ENCODE results near the gene LPIN1. TPM values are rescaled to one million over a fixed set of nuclear protein-coding genes. Genes with fewer than 3 reads are reported as not detected.

The LPIN1 gene
- total and polyA plus RNA-seq, 2 of the 8 experiments (the other 6 are each of a cell fraction or from before 2014, with no cell fraction given) = 4.3 to 9.8 TPM

DNA sequence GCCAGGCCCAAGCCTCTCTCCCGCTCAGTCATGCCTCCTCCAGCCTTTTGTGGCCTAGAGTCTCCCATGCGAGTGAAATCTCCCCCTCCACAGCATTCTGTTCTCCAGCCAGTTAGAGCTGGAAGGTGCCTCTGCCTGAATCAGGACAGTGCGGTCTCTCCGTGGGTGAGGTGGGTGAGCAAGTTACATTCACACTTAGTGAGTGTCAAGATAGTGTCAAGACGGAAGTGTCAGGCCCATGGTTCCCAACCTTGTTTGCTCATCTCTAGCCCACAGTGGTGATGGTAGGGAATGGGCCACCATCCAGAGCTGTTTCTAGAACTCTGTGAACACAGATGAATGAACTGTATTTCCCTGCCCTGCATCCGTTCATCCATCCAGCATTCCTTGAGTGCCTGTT is 59.5 kb downstream of the LPIN1 start:
- H3K27me3 ChIP-seq (replicated peaks in 1 of 4; ENCODE audit: control insufficient read depth in 3 of 4, extremely low read depth in 1 of 4, insufficient read depth in 3 of 4, low read length in 3 of 4) = no peaks in the 10 kb centered on the region
- no peaks in the 10 kb centered on the region for H3K23me2 ChIP-seq (ENCODE audit: low read depth, low read length)
- H4K5ac ChIP-seq (ENCODE audit: insufficient read length, low read depth, low read length) = no peak overlapping the region
- POLR2A ChIA-PET (ENCODE audit: partially characterized antibody) = no interaction called here
- H3K4me3 ChIP-seq (ENCODE audit: extremely low read depth in 1 of 4, insufficient read depth in 2 of 4, low read depth in 3 of 4, low read length in 4 of 4) = no peak overlapping the region
- H4K8ac ChIP-seq (ENCODE audit: extremely low read depth, insufficient read depth, low read length) = no peak overlapping the region
- peaks cover 0 to 16% (median under 1%) of the 10 kb centered on the region in 4 experiments; a peak in 2 of 8 replicates for H3K36me3 ChIP-seq (ENCODE audit: control insufficient read depth in 2 of 4, insufficient read depth in 4 of 4, low read length in 3 of 4)
- H3K18ac ChIP-seq (ENCODE audit: extremely low read depth, low read length) = no peak overlapping the region
- H2BK12ac ChIP-seq (ENCODE audit: low read depth, low read length) = no peak overlapping the region
- DNase-seq (ENCODE audit: low read depth in 1 of 2, low spot score in 2 of 2) (no peak), FAIRE-seq (no peak)
- no peaks in the 10 kb centered on the region for H3K79me1 ChIP-seq (ENCODE audit: low read depth, low read length)
- no peak overlapping the region for H2BK120ac ChIP-seq (replicated peaks; ENCODE audit: low read depth, low read length)
- no peak overlapping the region for H2BK15ac ChIP-seq (ENCODE audit: low read length)
- H2AK5ac ChIP-seq (ENCODE audit: low read depth, low read length) = no peak overlapping the region
- no peak overlapping the region for H3K4me2 ChIP-seq (ENCODE audit: insufficient read depth in 1 of 2, low read depth in 2 of 2, low read length in 2 of 2)
- no peak overlapping the region for H2AFZ ChIP-seq (ENCODE audit: low read length)
- H3K9me3 ChIP-seq (ENCODE audit: insufficient read depth in 2 of 2, low read depth in 1 of 2, low read length in 1 of 2) = no peaks in the 10 kb centered on the region
- H3K79me2 ChIP-seq (ENCODE audit: control insufficient read depth in 1 of 2, insufficient read depth in 2 of 2, low read length in 2 of 2) = no peaks in the 10 kb centered on the region
- CTCF ChIA-PET (ENCODE audit: partially characterized antibody) = interaction anchor here (1.2 kb wide), 1 partner anchor 21 kb away, joined by 4 read pairs; no protein-coding TSS in a partner anchor
- no peak overlapping the region for H3K56ac ChIP-seq (replicated peaks; ENCODE audit: insufficient read length, low read depth, low read length)
- H3K4me1 ChIP-seq (replicated peaks in 1 of 4; ENCODE audit: control insufficient read depth in 3 of 4, insufficient read depth in 4 of 4, low read length in 3 of 4) = no peaks in the 10 kb centered on the region
- WGBS, 2 experiments (ENCODE audit: extremely low coverage in 1 of 2, insufficient coverage in 1 of 2, insufficient read length in 1 of 2, insufficient replicate concordance in 2 of 2, low coverage in 1 of 2, low lambda C conversion rate in 2 of 2, missing lambda C conversion rate in 1 of 2) = 96% methylated on average over 6 of the region's 6 CpGs; no CpG with 5 or more reads in 1 of the 2 experiments
- no peak overlapping the region for H2BK20ac ChIP-seq (ENCODE audit: low read length)
- H3K4ac ChIP-seq (replicated peaks; ENCODE audit: insufficient read length, low read depth, low read length) = no peak overlapping the region
- H3K23ac ChIP-seq (ENCODE audit: insufficient read length) = no peak overlapping the region
- no peak overlapping the region for H3K14ac ChIP-seq (ENCODE audit: insufficient read length)
- H4K91ac ChIP-seq (replicated peaks; ENCODE audit: insufficient read length, low read length) = no peak overlapping the region
- H3K27ac ChIP-seq (ENCODE audit: low read depth, low read length) = no peak overlapping the region
- no peak overlapping the region for H2BK5ac ChIP-seq (ENCODE audit: low read depth, low read length)
- H3K9ac ChIP-seq (replicated peaks in 1 of 4; ENCODE audit: extremely low read depth in 1 of 4, low read depth in 3 of 4, low read length in 3 of 4) = no peak overlapping the region
- no peaks in the 10 kb centered on the region for H4K20me1 ChIP-seq (replicated peaks in 1 of 2; ENCODE audit: control insufficient read depth in 1 of 2, insufficient read depth in 2 of 2, low read length in 2 of 2)
- no peak for TF ChIP-seq NANOG (IDR thresholded peaks at IDR 0.05; ENCODE audit: insufficient read depth, low read depth, low read length, poor library complexity, severe bottlenecking)
- TF ChIP-seq RBBP5 (IDR thresholded peaks at IDR 0.05; ENCODE audit: borderline replicate concordance, low read depth, low read length) = no peak
- TF ChIP-seq, protein P1, sequence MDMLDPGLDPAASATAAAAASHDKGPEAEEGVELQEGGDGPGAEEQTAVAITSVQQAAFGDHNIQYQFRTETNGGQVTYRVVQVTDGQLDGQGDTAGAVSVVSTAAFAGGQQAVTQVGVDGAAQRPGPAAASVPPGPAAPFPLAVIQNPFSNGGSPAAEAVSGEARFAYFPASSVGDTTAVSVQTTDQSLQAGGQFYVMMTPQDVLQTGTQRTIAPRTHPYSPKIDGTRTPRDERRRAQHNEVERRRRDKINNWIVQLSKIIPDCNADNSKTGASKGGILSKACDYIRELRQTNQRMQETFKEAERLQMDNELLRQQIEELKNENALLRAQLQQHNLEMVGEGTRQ (IDR thresholded peaks at IDR 0.05; ENCODE audit: low read length) = no peak
- no peak for TF ChIP-seq ATF3 (IDR thresholded peaks at IDR 0.05; ENCODE audit: insufficient read depth, low read depth, low read length)
- no peak for TF ChIP-seq RFX5 (IDR thresholded peaks at IDR 0.05; ENCODE audit: borderline replicate concordance, low read depth, low read length)
- TF ChIP-seq TAF1 (IDR thresholded peaks at IDR 0.05; ENCODE audit: low read depth, low read length) = no peak
- no peak for TF ChIP-seq JUND (IDR thresholded peaks at IDR 0.05; ENCODE audit: low read length)
- no peak for TF ChIP-seq EZH2 (IDR thresholded peaks at IDR 0.05; ENCODE audit: low read depth, low read length, severe bottlenecking)
- no peak for TF ChIP-seq SIX5 (IDR thresholded peaks at IDR 0.05; ENCODE audit: low read depth, low read length)
- TF ChIP-seq EP300 (IDR thresholded peaks at IDR 0.05; ENCODE audit: borderline replicate concordance in 1 of 2, low read depth in 2 of 2, low read length in 2 of 2) = no peak
- TF ChIP-seq MAFK (IDR thresholded peaks at IDR 0.05; ENCODE audit: low read depth, low read length) = no peak
- no peak for TF ChIP-seq CREB1 (IDR thresholded peaks at IDR 0.05)
- TF ChIP-seq ZNF274 (IDR thresholded peaks at IDR 0.05; ENCODE audit: borderline replicate concordance, extremely low read depth, low read length) = no peak

Measured in H1 (cell line).